GM12878 (cell line): Measurements from ENCODE around the gene CLDN6. TPM values are rescaled to one million over a fixed set of nuclear protein-coding genes. Genes with fewer than 3 reads are reported as not detected.

ENCODE experiments used
- ATAC-seq: fragments of 200-7000 bp; cut with Tn5 transposase; 3 replicates; pipeline ENCODE4 v1.9.1; 2020; ENCODE audit warnings: mild to moderate bottlenecking, moderate library complexity
- BruUV-seq: library from RNA; stranded (reverse); fragments of 400-500 nt; replicated peaks from 2 replicates; lab custom pipeline; 2021; lab: Mats Ljungman, UMichigan
- CTCF ChIA-PET: fragments of 300-600 bp; sonication (Branson Sonifier 250); formaldehyde crosslinking; extraction: SDS; loops from one replicate; lab custom pipeline; 2021; ENCODE audit warnings: inconsistent platforms; lab: Yijun Ruan, JAX
- POLR2A ChIA-PET: fragments of 350-600 bp; formaldehyde crosslinking; extraction: SDS; loops from one replicate; lab custom pipeline; 2021; ENCODE audit warnings: inconsistent platforms; lab: Charles Lee
- RAD21 ChIA-PET: fragments of 300-600 bp; sonication (Branson Sonifier 250); formaldehyde crosslinking; loops from one replicate; lab custom pipeline; 2023; ENCODE audit warnings: antibody characterized with exemption; ENCODE audit not compliant: unreplicated experiment; lab: Charles Lee
- SMC1A ChIA-PET: fragments of 300-600 bp; sonication (Branson Sonifier 250); formaldehyde crosslinking; loops from one replicate; lab custom pipeline; 2023; ENCODE audit not compliant: unreplicated experiment, uncharacterized antibody; lab: Charles Lee
- DNase-seq: peaks from one replicate; pipeline ENCODE4 v3.0.0-alpha.2; 2011; ENCODE audit warnings: low read depth, low spot score
- FAIRE-seq: peaks from 3 replicates; lab custom pipeline; 2011; peaks lifted over from hg19 to GRCh38; lab: Jason Lieb, UNC
- H2AFZ ChIP-seq: 2 replicates; pipeline ENCODE4 v1.6.0; 2011; ENCODE audit warnings: low read depth, low read length, control low read depth; ENCODE audit not compliant: control insufficient read depth
- H3K27ac ChIP-seq: 2 replicates; pipeline ENCODE4 v1.5.1; 2011; ENCODE audit warnings: control low read depth; ENCODE audit not compliant: control insufficient read depth, insufficient read depth
- H3K27me3 ChIP-seq, 2 experiments: replicated peaks in 1 of 2; 2 replicates each; pipeline versions ENCODE4 v1.6.0 to v1.6.1; 2011; ENCODE audit warnings: low read length in 1 of 2; ENCODE audit not compliant: control insufficient read depth in 2 of 2, insufficient read depth in 2 of 2
- H3K36me3 ChIP-seq, 2 experiments: 2 replicates each; pipeline ENCODE4 v1.5.1; 2011; ENCODE audit warnings: low read length in 1 of 2; ENCODE audit not compliant: control insufficient read depth in 2 of 2, insufficient read depth in 2 of 2
- H3K4me1 ChIP-seq: 2 replicates; pipeline ENCODE4 v1.6.1; 2011; ENCODE audit warnings: mild to moderate bottlenecking, low read length, moderate library complexity, mixed read lengths; ENCODE audit not compliant: control insufficient read depth, insufficient read depth
- H3K4me2 ChIP-seq: 2 replicates; pipeline ENCODE4 v1.6.0; 2011; ENCODE audit warnings: control low read depth; ENCODE audit not compliant: control insufficient read depth, insufficient read depth
- H3K4me3 ChIP-seq: fragments of 200-600 bp; sonication (generic); 2 replicates; pipeline ENCODE4 v1.5.1; 2016
- H3K79me2 ChIP-seq: 2 replicates; pipeline ENCODE4 v1.6.0; 2011; ENCODE audit warnings: low read length; ENCODE audit not compliant: control insufficient read depth, insufficient read depth
- H3K9ac ChIP-seq: 2 replicates; pipeline ENCODE4 v1.8.0; 2011; ENCODE audit warnings: low read length, control low read depth, mixed read lengths; ENCODE audit not compliant: control insufficient read depth, insufficient read depth
- H3K9me3 ChIP-seq: replicated peaks from 3 replicates; pipeline ENCODE4 v1.5.1; 2011; ENCODE audit warnings: mild to moderate bottlenecking, low read length; ENCODE audit not compliant: control insufficient read depth, insufficient read depth
- H4K20me1 ChIP-seq: 2 replicates; pipeline ENCODE4 v1.6.0; 2011; ENCODE audit not compliant: control insufficient read depth, insufficient read depth
- CUX1 ChIP-seq: IDR thresholded peaks from 2 replicates; pipeline ENCODE4 v1.6.1; 2012; ENCODE audit warnings: improper control_type of control experiment, low read depth, low read length; ENCODE audit not compliant: insufficient replicate concordance
- FOXM1 ChIP-seq: IDR thresholded peaks from 2 replicates; pipeline ENCODE4 v1.6.1; 2012; ENCODE audit warnings: low read depth, mild to moderate bottlenecking, inconsistent platforms, low read length, moderate library complexity
- HDAC6 ChIP-seq: fragments of 200-600 bp; sonication (generic); IDR thresholded peaks from one replicate; pipeline ENCODE4 v1.8.0; 2017; ENCODE audit warnings: antibody characterized with exemption; ENCODE audit not compliant: unreplicated experiment
- KLF5 ChIP-seq: fragments of 450-650 bp; IDR thresholded peaks from 2 replicates; pipeline ENCODE4 v1.6.1; 2014; ENCODE audit warnings: mild to moderate bottlenecking; ENCODE audit not compliant: partially characterized antibody
- PKNOX1 ChIP-seq: fragments of 450-650 bp; IDR thresholded peaks from 2 replicates; pipeline ENCODE4 v1.6.1; 2016; ENCODE audit warnings: mild to moderate bottlenecking
- SIN3A ChIP-seq: IDR thresholded peaks from 2 replicates; pipeline ENCODE4 v1.6.1; 2012; ENCODE audit warnings: low read depth, low read length, improper control_type of control experiment
- TCF7 ChIP-seq: IDR thresholded peaks from 2 replicates; pipeline ENCODE4 v1.6.1; 2014; ENCODE audit warnings: antibody characterized with exemption, borderline replicate concordance
- ZNF207 ChIP-seq: fragments of 450-650 bp; IDR thresholded peaks from 2 replicates; pipeline ENCODE4 v1.6.1; 2014; ENCODE audit warnings: antibody characterized with exemption, mild to moderate bottlenecking, borderline replicate concordance
- WGBS: methylation state at CpG from one replicate; pipeline ENCODE4 v1.1.6; 2016; ENCODE audit warnings: low lambda C conversion rate; ENCODE audit not compliant: insufficient replicate concordance, insufficient coverage; ENCODE audit errors: missing lambda C conversion rate; 5-methylcytosine and 5-hydroxymethylcytosine counted together
- in situ Hi-C: fragments of 300-500 bp; cut with MboI; formaldehyde crosslinking; loops from 9 replicates; pipeline ENCODE4 v1.14.3; 2018; ENCODE audit warnings: mixed read lengths
- intact Hi-C: fragments of 100-400 bp; cut with micrococcal nuclease; formaldehyde crosslinking; loops from one replicate; pipeline ENCODE4 v1.14.2; 2022; ENCODE audit not compliant: unreplicated experiment
- polyA plus RNA-seq, 11 experiments: library from polyadenylated mRNA; depleted of rRNA in 4 of 11; unstranded in 6 of 11; stranded (reverse) in 5 of 11; fragments of >200 nt; fragmentation: Nextera tagmentation in 4 of 11; fragmentation: Illumina TruSeq in 1 of 11; extraction: Ambion mirVana in 4 of 11; extraction: Trizol in 1 of 11; gene quantifications; 1 replicate in 1 of 11; 2 replicates in 10 of 11; pipeline versions ENCODE4 v1.2.1 to v1.2.3, GENCODE V29; 2011 to 2016; ENCODE audit warnings: inconsistent platforms in 2 of 11, missing spikeins in 2 of 11, low read depth in 1 of 11
- total RNA-seq, 4 experiments: library from RNA; depleted of rRNA in 3 of 4; stranded (reverse); fragments of >200 nt in 3 of 4; fragmentation: Illumina TruSeq in 1 of 4; extraction: Trizol in 1 of 4; gene quantifications; 2 replicates each; pipeline versions ENCODE4 v1.2.1 to v1.2.3, GENCODE V29; 2013 to 2021

The CLDN6 gene
- total and polyA plus RNA-seq, 10 of the 15 experiments (the other 5 are each of a cell fraction or from before 2014, with no cell fraction given), result 0.15 to 0.26 (median 0.23) TPM; not detected in 7

GRCh38 chr16:3012828-3013420, 5.1 kb downstream of the CLDN6 start, which contains the start of gene CLDN9:
CLDN9 (plus strand) TSS chr16:3012923; CDS start chr16:3013363, 440 bp downstream.
- TF ChIP-seq ZNF207 (no peak), KLF5 (no peak), TCF7 (no peak), CUX1 (no peak), HDAC6 (no peak), SIN3A (no peak), FOXM1 (no peak), PKNOX1 (no peak)

More at GRCh38 chr16:3012828-3013420, 5.1 kb downstream of the CLDN6 start, which contains the start of gene CLDN9:
- H2AFZ ChIP-seq, result no peak within 1 kb of the TSS
- H3K9ac ChIP-seq, result no peak within 1 kb of the TSS
- no peak within 1 kb of the TSS for H3K4me2 ChIP-seq
- no peak for DNase-seq
- ChIA-PET POLR2A (no interaction called here), SMC1A (no interaction called here), CTCF (interaction anchor here (0.9 kb wide), 1 partner anchor 16 kb away, joined by 3 read pairs; no protein-coding TSS in a partner anchor), RAD21 (no interaction called here)
- H3K27ac ChIP-seq, result no peak within 1 kb of the TSS
- no peak within 1 kb of the TSS for H3K4me3 ChIP-seq
- no peaks in the 10 kb centered on the region for H3K9me3 ChIP-seq
- WGBS, result 39% methylated on average over 26 of the region's 27 CpGs
- no TSS peak for BruUV-seq
- peak; percentile 63 for ATAC-seq
- in situ Hi-C loops, result no loop called here
- no peaks in the 10 kb centered on the region for H4K20me1 ChIP-seq
- peaks cover 6% of the 10 kb centered on the region for H3K4me1 ChIP-seq
- no peaks in the 10 kb centered on the region for H3K79me2 ChIP-seq
- no peak for FAIRE-seq
- intact Hi-C loops, result no loop called here
- peaks cover 0 to 14% of the 10 kb centered on the region in 2 experiments for H3K27me3 ChIP-seq
- no peaks in the 10 kb centered on the region for H3K36me3 ChIP-seq
